Endothelial cell (in vitro differentiated cells): ENCODE data around the gene ASPA. TPM values are rescaled to one million over a fixed set of nuclear protein-coding genes. Genes with fewer than 3 reads are reported as not detected.

Experiments used
- DNase-seq: peaks from one replicate; pipeline ENCODE4 v3.0.0; 2021; ENCODE audit warnings: low spot score
- H3K27ac Mint-ChIP-seq: one replicate; pipeline ENCODE4 v1.8.0; 2021; ENCODE audit warnings: mixed read lengths, inconsistent platforms; ENCODE audit not compliant: unreplicated experiment
- H3K27me3 Mint-ChIP-seq: one replicate; pipeline ENCODE4 v1.8.0; 2021; ENCODE audit warnings: mild to moderate bottlenecking, moderate library complexity, mixed read lengths, inconsistent platforms; ENCODE audit not compliant: unreplicated experiment
- H3K36me3 Mint-ChIP-seq: one replicate; pipeline ENCODE4 v1.8.0; 2021; ENCODE audit warnings: mild to moderate bottlenecking, low read depth, mixed read lengths, inconsistent platforms; ENCODE audit not compliant: unreplicated experiment
- H3K4me1 Mint-ChIP-seq: one replicate; pipeline ENCODE4 v1.8.0; 2021; ENCODE audit warnings: mild to moderate bottlenecking, mixed read lengths, inconsistent platforms; ENCODE audit not compliant: unreplicated experiment
- H3K4me3 Mint-ChIP-seq: one replicate; pipeline ENCODE4 v1.8.0; 2021; ENCODE audit warnings: mild to moderate bottlenecking, mixed read lengths, inconsistent platforms; ENCODE audit not compliant: unreplicated experiment
- H3K9me3 Mint-ChIP-seq: one replicate; pipeline ENCODE4 v1.8.0; 2021; ENCODE audit warnings: mixed read lengths, inconsistent platforms; ENCODE audit not compliant: unreplicated experiment
- total RNA-seq: library from RNA; stranded (reverse); fragmentation: NEBNext Ultra II Directional; extraction: Animal tissue kit (Norgen Biotek cat#: 25700); gene quantifications from one replicate; pipeline ENCODE4 v1.2.1, GENCODE V29; 2021; ENCODE audit not compliant: unreplicated experiment
- TF ChIP-seq, protein P1 (sequence below): fragments of 200-600 bp; sonication (generic); IDR thresholded peaks from one replicate; pipeline ENCODE4 v1.5.0; 2021; ENCODE audit warnings: antibody characterized with exemption; ENCODE audit not compliant: unreplicated experiment

Gene ASPA
- total RNA-seq, 1 donor from 2014 or later = not detected

GRCh38 chr17:3532106-3532858, 56.5 kb downstream of the ASPA start:
- no peaks in the 10 kb centered on the region for H3K4me1 Mint-ChIP-seq

DNA sequence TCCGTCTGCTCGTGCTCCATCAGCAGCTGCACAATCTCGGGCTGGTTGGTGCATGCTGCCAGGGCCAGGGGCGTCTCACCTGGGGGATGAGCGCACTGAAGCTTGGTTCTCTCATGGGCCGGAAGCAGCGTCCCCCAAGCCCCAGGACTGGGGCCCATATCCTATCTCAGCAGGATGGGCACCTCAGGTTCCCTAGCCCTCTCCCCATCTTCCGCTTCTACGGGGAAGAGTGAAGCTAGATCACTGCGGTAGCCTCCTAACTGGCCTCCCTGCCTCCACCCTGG, 57.0 kb downstream of the ASPA start:
- no peak for DNase-seq
- Mint-ChIP-seq H3K27me3 (peaks cover 10% of the 10 kb centered on the region), H3K4me3 (no peak overlapping the region), H3K36me3 (peaks cover 4% of the 10 kb centered on the region), H3K9me3 (no peaks in the 10 kb centered on the region), H3K27ac (no peak overlapping the region), H3K4me1 (no peaks in the 10 kb centered on the region)
- TF ChIP-seq, protein P1, sequence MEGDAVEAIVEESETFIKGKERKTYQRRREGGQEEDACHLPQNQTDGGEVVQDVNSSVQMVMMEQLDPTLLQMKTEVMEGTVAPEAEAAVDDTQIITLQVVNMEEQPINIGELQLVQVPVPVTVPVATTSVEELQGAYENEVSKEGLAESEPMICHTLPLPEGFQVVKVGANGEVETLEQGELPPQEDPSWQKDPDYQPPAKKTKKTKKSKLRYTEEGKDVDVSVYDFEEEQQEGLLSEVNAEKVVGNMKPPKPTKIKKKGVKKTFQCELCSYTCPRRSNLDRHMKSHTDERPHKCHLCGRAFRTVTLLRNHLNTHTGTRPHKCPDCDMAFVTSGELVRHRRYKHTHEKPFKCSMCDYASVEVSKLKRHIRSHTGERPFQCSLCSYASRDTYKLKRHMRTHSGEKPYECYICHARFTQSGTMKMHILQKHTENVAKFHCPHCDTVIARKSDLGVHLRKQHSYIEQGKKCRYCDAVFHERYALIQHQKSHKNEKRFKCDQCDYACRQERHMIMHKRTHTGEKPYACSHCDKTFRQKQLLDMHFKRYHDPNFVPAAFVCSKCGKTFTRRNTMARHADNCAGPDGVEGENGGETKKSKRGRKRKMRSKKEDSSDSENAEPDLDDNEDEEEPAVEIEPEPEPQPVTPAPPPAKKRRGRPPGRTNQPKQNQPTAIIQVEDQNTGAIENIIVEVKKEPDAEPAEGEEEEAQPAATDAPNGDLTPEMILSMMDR = no peak

More at GRCh38 chr17:3532106-3532858, 56.5 kb downstream of the ASPA start:
- no peak overlapping the region for H3K4me3 Mint-ChIP-seq
- no peak overlapping the region for H3K27ac Mint-ChIP-seq
- TF ChIP-seq, protein P1 = no peak
- peaks cover 7% of the 10 kb centered on the region for H3K36me3 Mint-ChIP-seq
- H3K9me3 Mint-ChIP-seq = no peaks in the 10 kb centered on the region
- DNase-seq = no peak
- H3K27me3 Mint-ChIP-seq = peaks cover 10% of the 10 kb centered on the region

- H3K9me3 Mint-ChIP-seq = no peaks in the 10 kb centered on the region
- TF ChIP-seq, protein P1 = no peak
- H3K4me1 Mint-ChIP-seq = no peaks in the 10 kb centered on the region
- peaks cover 10% of the 10 kb centered on the region for H3K27me3 Mint-ChIP-seq
- H3K4me3 Mint-ChIP-seq = no peak overlapping the region
- peaks cover 4% of the 10 kb centered on the region for H3K36me3 Mint-ChIP-seq
- H3K27ac Mint-ChIP-seq = no peak overlapping the region
- no peak for DNase-seq
These were observed 58.0 kb downstream of the ASPA start for GRCh38 chr17:3533752-3534151.

DNA sequence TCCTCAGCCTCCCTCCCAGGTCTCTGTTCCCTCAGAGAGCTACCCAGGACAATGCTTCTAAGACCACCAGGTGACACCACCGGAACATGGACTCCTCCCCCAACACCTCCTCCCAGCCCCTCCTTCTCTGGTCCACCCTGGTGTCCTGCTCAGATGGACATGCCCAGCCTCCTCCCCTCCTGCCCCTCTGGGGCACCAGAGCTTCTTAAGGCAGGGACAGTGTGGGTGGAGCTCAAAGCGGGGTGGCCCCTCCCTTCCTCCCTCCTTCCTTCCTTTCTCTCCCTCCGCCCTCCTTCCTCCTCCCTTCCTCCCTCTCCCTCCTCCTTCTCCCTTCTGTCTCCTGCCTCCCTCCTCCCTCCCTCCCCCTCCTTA, 59.1 kb downstream of the ASPA start:
- no peaks in the 10 kb centered on the region for H3K4me1 Mint-ChIP-seq
- TF ChIP-seq, protein P1 = no peak
- peaks cover 4% of the 10 kb centered on the region for H3K36me3 Mint-ChIP-seq
- H3K9me3 Mint-ChIP-seq = no peaks in the 10 kb centered on the region
- H3K27me3 Mint-ChIP-seq = peaks cover 10% of the 10 kb centered on the region
- no peak overlapping the region for H3K4me3 Mint-ChIP-seq
- no peak overlapping the region for H3K27ac Mint-ChIP-seq
- no peak for DNase-seq

GRCh38 chr17:3535253-3535995, 59.6 kb downstream of the ASPA start:
- peaks cover 10% of the 10 kb centered on the region for H3K27me3 Mint-ChIP-seq
- peaks cover 5% of the 10 kb centered on the region for H3K4me1 Mint-ChIP-seq
- H3K9me3 Mint-ChIP-seq = no peaks in the 10 kb centered on the region
- peak; percentile 69 for DNase-seq
- H3K4me3 Mint-ChIP-seq = no peak overlapping the region
- TF ChIP-seq, protein P1 = peak; percentile 38
- H3K27ac Mint-ChIP-seq = no peak overlapping the region
- H3K36me3 Mint-ChIP-seq = peaks cover 6% of the 10 kb centered on the region
